HG03025 (cell line): ENCODE measurements around the gene VWA2.
"Not testable (repeated sequence)": the region's sequence is repeated elsewhere in the genome, so short reads cannot be mapped to it uniquely, and the experiment has no call there.

Experiments used
- ATAC-seq: cut with Tn5 transposase; IDR thresholded peaks from one replicate; pipeline ENCODE4 v1.9.1; 2021; ENCODE audit warnings: mild to moderate bottlenecking, moderate library complexity; ENCODE audit not compliant: unreplicated experiment, low FRiP score

VWA2 gene

GRCh38 chr10:114311496-114312209 is 72.6 kb downstream of the VWA2 start:
- ATAC-seq = no peak

- no peak for ATAC-seq
Measured at GRCh38 chr10:114313139-114313538, 74.1 kb downstream of the VWA2 start.

GRCh38 chr10:114313866-114314265 is 74.8 kb downstream of the VWA2 start:
- ATAC-seq = no peak

GRCh38 chr10:114315566-114316420 is 76.7 kb downstream of the VWA2 start:
- ATAC-seq = no peak

- ATAC-seq = no peak
Measured at GRCh38 chr10:114316744-114317143, 77.7 kb downstream of the VWA2 start.

- ATAC-seq = no peak
Measured at GRCh38 chr10:114319406-114320248, 80.6 kb downstream of the VWA2 start.

- no peak for ATAC-seq
Measured at GRCh38 chr10:114320249-114321116, 81.4 kb downstream of the VWA2 start.

- no peak for ATAC-seq
Measured at GRCh38 chr10:114322344-114322743, 83.3 kb downstream of the VWA2 start.

- ATAC-seq = no peak
Measured at GRCh38 chr10:114323023-114323422, 84.0 kb downstream of the VWA2 start.

GRCh38 chr10:114326795-114327194 is 87.7 kb downstream of the VWA2 start:
- ATAC-seq = no peak

GRCh38 chr10:114327537-114328440 is 88.7 kb downstream of the VWA2 start:
- ATAC-seq = no peak

GRCh38 chr10:114328441-114328812 is 89.4 kb downstream of the VWA2 start:
- no peak for ATAC-seq

- ATAC-seq = no peak
Measured at GRCh38 chr10:114328874-114329273, 89.8 kb downstream of the VWA2 start.

GRCh38 chr10:114329634-114330365 is 90.7 kb downstream of the VWA2 start:
- ATAC-seq = no peak

GRCh38 chr10:114332301-114333192 is 93.5 kb downstream of the VWA2 start:
- no peak for ATAC-seq

- ATAC-seq = not testable (repeated sequence)
Measured at GRCh38 chr10:114333441-114333840, 94.4 kb downstream of the VWA2 start.

- ATAC-seq = no peak
Measured at GRCh38 chr10:114334301-114334700, 95.2 kb downstream of the VWA2 start.
